ENCODE results near the gene ARID3C. TPM values are rescaled to one million over a fixed set of nuclear protein-coding genes. Genes with fewer than 3 reads are reported as not detected.

ARID3C gene
- total and polyA plus RNA-seq, 10 donors: not detected

DNA sequence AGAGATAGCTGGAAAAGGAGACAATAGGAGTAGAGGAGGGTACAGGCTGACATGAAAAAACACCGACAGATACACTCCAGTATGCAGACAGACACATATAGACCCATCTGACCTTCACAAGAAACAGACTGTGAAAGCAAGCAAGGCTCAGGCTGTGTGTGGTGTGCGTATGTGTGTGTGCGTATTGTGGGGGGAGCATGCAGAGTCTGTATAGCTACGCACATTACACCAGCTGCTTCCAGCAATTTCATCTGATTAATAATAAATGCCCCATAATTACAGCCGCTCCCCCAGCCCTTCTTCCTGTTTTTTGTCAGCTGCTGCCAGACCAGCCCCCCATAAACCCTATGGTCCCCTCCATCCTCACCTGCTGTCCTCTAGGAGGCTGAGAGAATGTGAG is 46.1 kb downstream of the ARID3C start:
- no peak overlapping the region for H3K27ac ChIP-seq
- H3K4me3 ChIP-seq: no peak overlapping the region
- H3K36me3 ChIP-seq: no peaks in the 10 kb centered on the region
- no peaks in the 10 kb centered on the region for H3K9me3 ChIP-seq
- peaks cover 0 to 92% (median 37%) of the 10 kb centered on the region in 7 donors for H3K27me3 ChIP-seq (replicated peaks in 1 of 7)
- intact Hi-C loops (cut with DNase I; ENCODE audit: low total_unique reads): no loop called here
- peaks cover 0 to 39% (median 18%) of the 10 kb centered on the region in 6 donors for H3K4me1 ChIP-seq
- TF ChIP-seq POLR2A (IDR thresholded peaks at IDR 0.05) (no peak), POLR2AphosphoS5 (IDR thresholded peaks at IDR 0.05) (no peak), CTCF (IDR thresholded peaks at IDR 0.05 in 8 of 11, conservative IDR thresholded peaks at IDR 0.05 in 3 of 11) (no peak)
- 61 to 95% (median 87%) methylated on average over 5 of the region's 5 CpGs for WGBS, 5 donors
- no peak for DNase-seq

DNA sequence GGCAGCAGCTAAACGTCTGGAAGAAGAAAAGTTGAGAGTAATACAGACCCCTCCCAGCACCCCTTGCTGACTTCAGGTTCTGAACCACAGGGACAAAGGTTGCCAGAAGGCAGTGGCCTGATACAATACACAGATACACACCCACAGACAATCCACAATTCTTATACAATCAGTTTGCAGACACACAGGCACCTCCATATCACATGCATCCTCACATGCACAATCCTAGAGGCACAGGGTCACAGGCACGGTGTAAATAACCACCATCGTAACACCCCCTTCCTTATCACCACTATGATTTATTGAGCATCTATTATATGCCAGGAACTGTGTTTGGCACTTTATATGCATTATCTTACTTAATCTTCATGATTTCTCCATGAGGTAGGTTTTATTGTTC is 47.5 kb downstream of the ARID3C start:
- peaks cover 0 to 92% (median 38%) of the 10 kb centered on the region in 7 donors for H3K27me3 ChIP-seq (replicated peaks in 1 of 7)
- intact Hi-C loops (cut with DNase I; ENCODE audit: low total_unique reads): no loop called here
- WGBS, 5 donors: 69 to 80% (median 72%) methylated on average over 3 of the region's 3 CpGs
- no peaks in the 10 kb centered on the region for H3K9me3 ChIP-seq
- H3K36me3 ChIP-seq: no peaks in the 10 kb centered on the region
- no peak overlapping the region for H3K4me3 ChIP-seq
- peaks cover 0 to 50% (median 24%) of the 10 kb centered on the region in 6 donors for H3K4me1 ChIP-seq
- peak overlapping the region in 1 of 8 donors; percentile 8 for H3K27ac ChIP-seq
- TF ChIP-seq POLR2A (IDR thresholded peaks at IDR 0.05): no peak
- no peak for DNase-seq

GRCh38 chr9:34580358-34580757 is 48.5 kb downstream of the ARID3C start:
- Histone ChIP-seq H3K36me3 (no peaks in the 10 kb centered on the region), H3K9me3 (no peaks in the 10 kb centered on the region), H3K4me1 (peaks cover 0 to 59% (median 29%) of the 10 kb centered on the region in 6 donors), H3K27me3 (replicated peaks in 1 of 7) (peaks cover 0 to 92% (median 36%) of the 10 kb centered on the region in 7 donors), H3K27ac (peak overlapping the region in 3 of 8 donors; percentile 23 to 62 (median 50)), H3K4me3 (no peak overlapping the region)
- TF ChIP-seq POLR2AphosphoS5 (IDR thresholded peaks at IDR 0.05) (no peak), CTCF (IDR thresholded peaks at IDR 0.05 in 8 of 11, conservative IDR thresholded peaks at IDR 0.05 in 3 of 11) (no peak), POLR2A (IDR thresholded peaks at IDR 0.05) (no peak)
- DNase-seq: peak; percentile 58
- 63 to 75% (median 71%) methylated on average over 6 to 8 of the region's 8 CpGs for WGBS, 5 donors
- intact Hi-C loops (cut with DNase I; ENCODE audit: low total_unique reads): no loop called here

GRCh38 chr9:34579808-34580163 is 49.1 kb downstream of the ARID3C start:
- intact Hi-C loops (cut with DNase I; ENCODE audit: low total_unique reads): no loop called here
- Histone ChIP-seq H3K9me3 (no peaks in the 10 kb centered on the region), H3K36me3 (no peaks in the 10 kb centered on the region), H3K4me3 (no peak overlapping the region), H3K27ac (peak overlapping the region in 3 of 8 donors; percentile 23 to 62 (median 50)), H3K4me1 (peaks cover 0 to 65% (median 29%) of the 10 kb centered on the region in 6 donors), H3K27me3 (replicated peaks in 1 of 7) (peaks cover 0 to 92% (median 31%) of the 10 kb centered on the region in 7 donors)
- peak; percentile 52 for DNase-seq
- TF ChIP-seq CTCF (IDR thresholded peaks at IDR 0.05 in 8 of 11, conservative IDR thresholded peaks at IDR 0.05 in 3 of 11) (no peak), POLR2AphosphoS5 (IDR thresholded peaks at IDR 0.05) (no peak), POLR2A (IDR thresholded peaks at IDR 0.05) (no peak)
- WGBS, 5 donors: 70 to 76% (median 74%) methylated on average over 5 of the region's 5 CpGs

All from spleen (tissue), 11 donors.